ENCODE results near the gene SRBD1.

GRCh38 chr2:45458909-45459563 lies 152.0 kb downstream of the SRBD1 start:
- TF ChIP-seq CTCF (IDR thresholded peaks at IDR 0.05; ENCODE audit: low read depth, low read length) (no peak), EZH2phosphoT487 (IDR thresholded peaks at IDR 0.05; ENCODE audit: low read depth) (no peak)

Data from OCI-LY3 (cell line).